MM.1S (cell line): Measurements from ENCODE around the gene HEPACAM.

Experiments
- EZH2 ChIP-seq: fragments of 300-600 bp; sonication (generic); optimal IDR thresholded peaks from 2 replicates; pipeline ENCODE3; 2017; ENCODE audit warnings: low read depth, mild to moderate bottlenecking, antibody characterized with exemption, low read length, mixed read lengths
- EZH2phosphoT487 ChIP-seq: fragments of 300-600 bp; sonication (generic); IDR thresholded peaks from 2 replicates; pipeline ENCODE4 v1.6.1; 2018; ENCODE audit warnings: antibody characterized with exemption, low read length
- TF ChIP-seq, protein P1 (sequence below): fragments of 300-600 bp; sonication (generic); IDR thresholded peaks from 2 replicates; pipeline ENCODE4 v1.5.1; 2016; ENCODE audit warnings: antibody characterized with exemption, low read length, mixed read lengths

DNA sequence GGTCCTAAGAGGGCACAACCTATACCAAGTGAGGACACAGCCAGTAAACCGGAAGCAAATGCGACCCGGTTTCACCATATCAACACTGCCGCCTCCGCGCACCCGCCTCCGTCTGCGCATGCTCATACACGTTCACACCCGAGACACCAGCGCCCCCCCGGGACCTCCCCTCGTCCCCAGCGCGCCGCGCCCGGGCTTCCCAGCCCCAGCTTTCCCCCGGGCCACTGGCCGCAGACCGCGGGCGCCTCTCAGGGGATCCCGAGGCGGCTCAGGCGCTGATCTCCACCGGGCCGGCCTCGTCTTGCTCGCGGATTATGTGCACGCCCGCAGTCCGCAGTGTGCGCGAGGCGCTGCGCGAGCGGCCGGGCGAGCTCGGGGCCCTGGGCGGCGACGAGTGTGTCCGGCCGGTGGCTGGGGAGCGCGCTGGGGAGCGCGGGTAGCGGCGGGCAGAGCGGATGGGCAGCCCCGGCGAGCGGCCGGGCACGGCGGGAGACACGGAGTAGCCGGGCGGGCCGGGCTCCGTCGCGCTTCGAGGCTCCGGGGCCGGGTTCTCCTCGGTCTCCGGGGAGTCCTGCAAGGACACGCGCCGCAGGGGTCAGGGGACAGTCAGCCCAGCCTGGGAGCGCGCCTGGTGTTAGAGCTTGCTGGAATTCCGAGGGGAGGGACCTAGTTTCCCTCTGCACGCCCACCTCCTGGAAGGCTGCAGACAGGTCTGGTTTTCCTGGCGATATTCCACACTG, 14.8 kb downstream of the HEPACAM start:
- TF ChIP-seq, protein P1, sequence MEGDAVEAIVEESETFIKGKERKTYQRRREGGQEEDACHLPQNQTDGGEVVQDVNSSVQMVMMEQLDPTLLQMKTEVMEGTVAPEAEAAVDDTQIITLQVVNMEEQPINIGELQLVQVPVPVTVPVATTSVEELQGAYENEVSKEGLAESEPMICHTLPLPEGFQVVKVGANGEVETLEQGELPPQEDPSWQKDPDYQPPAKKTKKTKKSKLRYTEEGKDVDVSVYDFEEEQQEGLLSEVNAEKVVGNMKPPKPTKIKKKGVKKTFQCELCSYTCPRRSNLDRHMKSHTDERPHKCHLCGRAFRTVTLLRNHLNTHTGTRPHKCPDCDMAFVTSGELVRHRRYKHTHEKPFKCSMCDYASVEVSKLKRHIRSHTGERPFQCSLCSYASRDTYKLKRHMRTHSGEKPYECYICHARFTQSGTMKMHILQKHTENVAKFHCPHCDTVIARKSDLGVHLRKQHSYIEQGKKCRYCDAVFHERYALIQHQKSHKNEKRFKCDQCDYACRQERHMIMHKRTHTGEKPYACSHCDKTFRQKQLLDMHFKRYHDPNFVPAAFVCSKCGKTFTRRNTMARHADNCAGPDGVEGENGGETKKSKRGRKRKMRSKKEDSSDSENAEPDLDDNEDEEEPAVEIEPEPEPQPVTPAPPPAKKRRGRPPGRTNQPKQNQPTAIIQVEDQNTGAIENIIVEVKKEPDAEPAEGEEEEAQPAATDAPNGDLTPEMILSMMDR: no peak
- TF ChIP-seq EZH2: no peak
- no peak for TF ChIP-seq EZH2phosphoT487
